ENCODE results near the gene ZPLD1. TPM values are rescaled to one million over a fixed set of nuclear protein-coding genes. Genes with fewer than 3 reads are reported as not detected.

The ZPLD1 gene
- total and polyA plus RNA-seq, 2 of the 4 experiments (the other 2 are of a cell fraction) = under 0.01 to 0.03 TPM

DNA sequence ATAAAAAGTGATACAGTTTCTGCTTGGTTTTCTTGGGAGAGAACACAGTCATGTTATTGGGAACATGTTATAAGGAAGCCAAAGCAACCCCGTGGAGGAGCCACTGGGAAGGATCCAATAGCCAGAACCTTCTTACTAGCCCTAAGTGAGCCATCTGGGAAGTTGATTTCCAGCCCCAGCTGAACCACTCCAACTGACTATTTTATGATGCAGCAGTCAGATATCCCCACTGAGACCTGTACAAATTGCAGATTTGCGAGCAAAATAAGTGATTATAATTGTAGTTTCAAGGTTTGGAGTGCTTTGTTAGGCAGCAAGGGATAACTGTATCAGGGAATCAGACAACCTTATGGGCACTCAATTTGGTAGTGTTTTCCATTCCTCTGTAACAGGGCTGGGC is 43.3 kb upstream of the ZPLD1 start:
- Histone ChIP-seq H3K14ac (replicated peaks; ENCODE audit: low read depth, low read length) (no peak overlapping the region), H3K36me3 (ENCODE audit: control insufficient read depth, insufficient read depth, low read length) (no peaks in the 10 kb centered on the region), H3K27me3 (ENCODE audit: control insufficient read depth, insufficient read depth, low read length) (peaks cover 1% of the 10 kb centered on the region; the same call in 1 of the 2 replicates), H3K4me3 (ENCODE audit: insufficient read depth, low read depth, low read length) (no peak overlapping the region), H4K8ac (ENCODE audit: low read depth in 2 of 2, low read length in 2 of 2) (no peak overlapping the region), H4K91ac (ENCODE audit: insufficient read depth, low read depth, low read length) (no peak overlapping the region), H3K23ac (ENCODE audit: low read depth, low read length) (no peak overlapping the region), H3K56ac (ENCODE audit: extremely low read depth, insufficient read depth, low read length) (no peak overlapping the region), H3K9me1 (ENCODE audit: insufficient read depth, low read length) (no peaks in the 10 kb centered on the region), H3K4ac (ENCODE audit: low read depth, low read length) (no peak overlapping the region), H3K4me2 (ENCODE audit: low read depth, low read length) (no peak overlapping the region), H3K79me1 (ENCODE audit: low read depth in 1 of 2, low read length in 2 of 2) (no peaks in the 10 kb centered on the region), H3K9me3 (ENCODE audit: control insufficient read depth, insufficient read depth, low read length) (no peaks in the 10 kb centered on the region), H3K9ac (ENCODE audit: low read depth, low read length) (no peak overlapping the region), H3K4me1 (ENCODE audit: control insufficient read depth, insufficient read depth, low read length) (no peaks in the 10 kb centered on the region), H2AFZ (replicated peaks; ENCODE audit: low read length, poor library complexity) (no peak overlapping the region), H3K27ac (ENCODE audit: insufficient read depth, low read length) (no peak overlapping the region), H3K18ac (ENCODE audit: low read depth, low read length) (no peak overlapping the region), H2BK120ac (ENCODE audit: low read depth, low read length) (no peak overlapping the region), H2BK15ac (ENCODE audit: low read depth, low read length) (no peak overlapping the region), H4K20me1 (ENCODE audit: insufficient read depth, low read length) (no peaks in the 10 kb centered on the region), H2AK5ac (ENCODE audit: low read depth, low read length) (no peak overlapping the region), H2AK9ac (replicated peaks; ENCODE audit: low read depth, low read length, poor library complexity) (no peak overlapping the region), H2BK20ac (ENCODE audit: low read depth, low read length) (no peak overlapping the region), H4K5ac (ENCODE audit: low read depth, low read length) (no peak overlapping the region), H2BK5ac (ENCODE audit: low read depth, low read length, poor library complexity, severe bottlenecking) (no peak overlapping the region)
- in situ Hi-C loops (cut with MboI; ENCODE audit: low sequenced_read_pairs) (no loop called here), dilution Hi-C loops (cut with HindIII; ENCODE audit: low sequenced_read_pairs, unreplicated experiment) (no loop called here), intact Hi-C loops (cut with micrococcal nuclease) (no loop called here)
- ATAC-seq (ENCODE audit: low read depth) (no peak), DNase-seq (no peak)
- WGBS, 2 experiments (ENCODE audit: extremely low coverage in 2 of 2, insufficient read length in 1 of 2) = no CpG with 5 or more reads among the region's 2 CpGs
- CTCF ChIA-PET = interaction anchor here (1.2 kb wide), 1 partner anchor 11 kb away, joined by 6 read pairs; no protein-coding TSS in a partner anchor
- TF ChIP-seq RCOR1 (IDR thresholded peaks at IDR 0.05; ENCODE audit: insufficient replicate concordance, low read length) = no peak
- no peak for TF ChIP-seq MXI1 (IDR thresholded peaks at IDR 0.05; ENCODE audit: borderline replicate concordance, low read depth, low read length)
- no peak for TF ChIP-seq MAZ (IDR thresholded peaks at IDR 0.05; ENCODE audit: borderline replicate concordance, low read depth, low read length)
- no peak for TF ChIP-seq CEBPB (IDR thresholded peaks at IDR 0.05; ENCODE audit: low read depth, low read length)
- TF ChIP-seq POLR2A (IDR thresholded peaks at IDR 0.05; ENCODE audit: low read depth, low read length) = no peak
- no peak for TF ChIP-seq NFE2L2 (IDR thresholded peaks at IDR 0.05; ENCODE audit: low read depth, low read length)
- TF ChIP-seq RAD21 (IDR thresholded peaks at IDR 0.05; ENCODE audit: low read length) = no peak
- no peak for TF ChIP-seq BHLHE40 (IDR thresholded peaks at IDR 0.05; ENCODE audit: low read depth, low read length)
- TF ChIP-seq FOS (IDR thresholded peaks at IDR 0.05; ENCODE audit: low read depth, low read length) = no peak
- TF ChIP-seq MAFK (IDR thresholded peaks at IDR 0.05; ENCODE audit: low read depth, low read length) = no peak
- TF ChIP-seq ELK1 (IDR thresholded peaks at IDR 0.05; ENCODE audit: borderline replicate concordance, low read depth, low read length) = no peak
- no peak for TF ChIP-seq SMC3 (IDR thresholded peaks at IDR 0.05; ENCODE audit: low read depth, low read length)
- TF ChIP-seq CHD1 (IDR thresholded peaks at IDR 0.05; ENCODE audit: low read depth, low read length) = no peak
- TF ChIP-seq, protein P1, sequence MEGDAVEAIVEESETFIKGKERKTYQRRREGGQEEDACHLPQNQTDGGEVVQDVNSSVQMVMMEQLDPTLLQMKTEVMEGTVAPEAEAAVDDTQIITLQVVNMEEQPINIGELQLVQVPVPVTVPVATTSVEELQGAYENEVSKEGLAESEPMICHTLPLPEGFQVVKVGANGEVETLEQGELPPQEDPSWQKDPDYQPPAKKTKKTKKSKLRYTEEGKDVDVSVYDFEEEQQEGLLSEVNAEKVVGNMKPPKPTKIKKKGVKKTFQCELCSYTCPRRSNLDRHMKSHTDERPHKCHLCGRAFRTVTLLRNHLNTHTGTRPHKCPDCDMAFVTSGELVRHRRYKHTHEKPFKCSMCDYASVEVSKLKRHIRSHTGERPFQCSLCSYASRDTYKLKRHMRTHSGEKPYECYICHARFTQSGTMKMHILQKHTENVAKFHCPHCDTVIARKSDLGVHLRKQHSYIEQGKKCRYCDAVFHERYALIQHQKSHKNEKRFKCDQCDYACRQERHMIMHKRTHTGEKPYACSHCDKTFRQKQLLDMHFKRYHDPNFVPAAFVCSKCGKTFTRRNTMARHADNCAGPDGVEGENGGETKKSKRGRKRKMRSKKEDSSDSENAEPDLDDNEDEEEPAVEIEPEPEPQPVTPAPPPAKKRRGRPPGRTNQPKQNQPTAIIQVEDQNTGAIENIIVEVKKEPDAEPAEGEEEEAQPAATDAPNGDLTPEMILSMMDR (conservative IDR thresholded peaks at IDR 0.05; ENCODE audit: low read depth, low read length) = no peak
- TF ChIP-seq, protein P2, sequence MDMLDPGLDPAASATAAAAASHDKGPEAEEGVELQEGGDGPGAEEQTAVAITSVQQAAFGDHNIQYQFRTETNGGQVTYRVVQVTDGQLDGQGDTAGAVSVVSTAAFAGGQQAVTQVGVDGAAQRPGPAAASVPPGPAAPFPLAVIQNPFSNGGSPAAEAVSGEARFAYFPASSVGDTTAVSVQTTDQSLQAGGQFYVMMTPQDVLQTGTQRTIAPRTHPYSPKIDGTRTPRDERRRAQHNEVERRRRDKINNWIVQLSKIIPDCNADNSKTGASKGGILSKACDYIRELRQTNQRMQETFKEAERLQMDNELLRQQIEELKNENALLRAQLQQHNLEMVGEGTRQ (IDR thresholded peaks at IDR 0.05; ENCODE audit: low read depth, low read length) = no peak
- TF ChIP-seq RFX5 (IDR thresholded peaks at IDR 0.05; ENCODE audit: low read depth, low read length) = no peak
- POLR2A ChIA-PET (ENCODE audit: unreplicated experiment) = no interaction called here
- no TSS peak for BruUV-seq (replicated peaks)
